Gastroesophageal sphincter (tissue), 3 donors: ENCODE measurements around the gene SSTR3.

ENCODE experiments used
- POLR2A ChIP-seq, 2 donors: fragments of 450-650 bp; IDR thresholded peaks; one replicate each; pipeline ENCODE4 v1.6.1; 2017; ENCODE audit warnings: antibody characterized with exemption in 2 of 2, mild to moderate bottlenecking in 2 of 2, moderate library complexity in 1 of 2
- POLR2AphosphoS5 ChIP-seq: sonication (generic); formaldehyde crosslinking; IDR thresholded peaks from one replicate; pipeline ENCODE4 v1.6.1; 2017; ENCODE audit warnings: antibody characterized with exemption
- TF ChIP-seq, protein P1 (sequence below), 4 experiments: fragments of 200-600 bp in 2 of 4; fragments of 450-650 bp in 2 of 4; sonication (generic) in 1 of 4; IDR thresholded peaks; one replicate each; pipeline ENCODE4 v1.5.1; 2017 to 2019; ENCODE audit warnings: antibody characterized with exemption in 4 of 4, mild to moderate bottlenecking in 2 of 4, moderate library complexity in 2 of 4

- TF ChIP-seq, protein P1, sequence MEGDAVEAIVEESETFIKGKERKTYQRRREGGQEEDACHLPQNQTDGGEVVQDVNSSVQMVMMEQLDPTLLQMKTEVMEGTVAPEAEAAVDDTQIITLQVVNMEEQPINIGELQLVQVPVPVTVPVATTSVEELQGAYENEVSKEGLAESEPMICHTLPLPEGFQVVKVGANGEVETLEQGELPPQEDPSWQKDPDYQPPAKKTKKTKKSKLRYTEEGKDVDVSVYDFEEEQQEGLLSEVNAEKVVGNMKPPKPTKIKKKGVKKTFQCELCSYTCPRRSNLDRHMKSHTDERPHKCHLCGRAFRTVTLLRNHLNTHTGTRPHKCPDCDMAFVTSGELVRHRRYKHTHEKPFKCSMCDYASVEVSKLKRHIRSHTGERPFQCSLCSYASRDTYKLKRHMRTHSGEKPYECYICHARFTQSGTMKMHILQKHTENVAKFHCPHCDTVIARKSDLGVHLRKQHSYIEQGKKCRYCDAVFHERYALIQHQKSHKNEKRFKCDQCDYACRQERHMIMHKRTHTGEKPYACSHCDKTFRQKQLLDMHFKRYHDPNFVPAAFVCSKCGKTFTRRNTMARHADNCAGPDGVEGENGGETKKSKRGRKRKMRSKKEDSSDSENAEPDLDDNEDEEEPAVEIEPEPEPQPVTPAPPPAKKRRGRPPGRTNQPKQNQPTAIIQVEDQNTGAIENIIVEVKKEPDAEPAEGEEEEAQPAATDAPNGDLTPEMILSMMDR (IDR thresholded peaks at IDR 0.05), result no peak
- TF ChIP-seq POLR2A (IDR thresholded peaks at IDR 0.05) (no peak), POLR2AphosphoS5 (no peak)
These were observed at the start of gene SSTR3 for GRCh38 chr22:37212174-37212906.
